ENCODE results near the gene DOCK8.
A peak's percentile ranks its signal among the peaks of the same experiment; 100 is the strongest.
"Not testable (repeated sequence)": the region's sequence is repeated elsewhere in the genome, so short reads cannot be mapped to it uniquely, and the experiment has no call there.

DOCK8 gene

GRCh38 chr9:406886-407654, 192.4 kb downstream of the DOCK8 start:
- DNase-seq: peak in 2 of 51 donors; percentile 1 to 43

- DNase-seq: not testable (repeated sequence)
These were observed 195.0 kb downstream of the DOCK8 start for GRCh38 chr9:409655-410054.

GRCh38 chr9:414595-414994, 199.9 kb downstream of the DOCK8 start:
- DNase-seq: no peak

- no peak for DNase-seq
These were observed 205.0 kb downstream of the DOCK8 start for GRCh38 chr9:419571-420171.

- DNase-seq: no peak
These were observed 207.2 kb downstream of the DOCK8 start for GRCh38 chr9:421896-422295.

GRCh38 chr9:426264-426663, 211.6 kb downstream of the DOCK8 start:
- DNase-seq: no peak

GRCh38 chr9:426976-427375, 212.3 kb downstream of the DOCK8 start:
- DNase-seq: no peak

- DNase-seq: no peak
These were observed 217.0 kb downstream of the DOCK8 start for GRCh38 chr9:431701-432100.

- DNase-seq: no peak
These were observed 221.8 kb downstream of the DOCK8 start for GRCh38 chr9:436482-436881.

GRCh38 chr9:437066-437465, 222.4 kb downstream of the DOCK8 start:
- DNase-seq: no peak

- DNase-seq: no peak
These were observed 222.9 kb downstream of the DOCK8 start for GRCh38 chr9:437574-438001.

GRCh38 chr9:438066-438465, 223.4 kb downstream of the DOCK8 start:
- DNase-seq: no peak

GRCh38 chr9:438961-439768, 224.5 kb downstream of the DOCK8 start:
- DNase-seq: no peak

- DNase-seq: no peak
These were observed 226.5 kb downstream of the DOCK8 start for GRCh38 chr9:441126-441525.

GRCh38 chr9:444528-444927, 229.9 kb downstream of the DOCK8 start:
- DNase-seq: no peak

- no peak for DNase-seq
These were observed 230.4 kb downstream of the DOCK8 start for GRCh38 chr9:445033-445432.

- DNase-seq: no peak
These were observed 231.5 kb downstream of the DOCK8 start for GRCh38 chr9:446074-446699.

- no peak for DNase-seq
These were observed 232.8 kb downstream of the DOCK8 start for GRCh38 chr9:447230-448025.

- DNase-seq: no peak
These were observed 235.4 kb downstream of the DOCK8 start for GRCh38 chr9:450057-450456.

- no peak for DNase-seq
These were observed 235.9 kb downstream of the DOCK8 start for GRCh38 chr9:450561-450960.

- DNase-seq: no peak
These were observed 239.2 kb downstream of the DOCK8 start for GRCh38 chr9:453832-454231.
